ENCODE data around the gene CLDN6.

The CLDN6 gene

DNA sequence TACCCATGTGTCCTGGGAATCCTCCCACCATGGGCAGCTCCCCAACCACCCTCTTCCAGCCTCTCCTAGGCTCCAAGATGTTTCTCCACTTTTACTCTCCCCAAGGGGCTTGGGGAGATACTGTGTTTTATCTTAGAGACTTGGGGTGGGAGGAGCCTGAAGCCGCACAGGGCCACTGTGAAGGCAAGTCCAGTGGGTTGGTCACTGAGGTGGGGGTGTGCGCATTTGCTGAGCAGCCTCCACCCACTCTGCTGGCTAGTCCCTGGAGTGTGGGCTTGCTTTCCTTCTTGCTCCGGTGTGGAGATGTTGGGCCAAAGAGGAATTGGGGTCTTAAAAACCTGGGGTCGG, 9.3 kb downstream of the CLDN6 start:
- no peaks in the 10 kb centered on the region for H3K9me3 ChIP-seq (ENCODE audit: control insufficient read depth in 2 of 2, low read length in 2 of 2)
- H3K27me3 ChIP-seq (ENCODE audit: control insufficient read depth in 1 of 2, insufficient read depth in 2 of 2, low read length in 2 of 2): peaks cover 50 to 66% of the 10 kb centered on the region in 2 donors
- peaks cover 8% of the 10 kb centered on the region for H3K4me1 ChIP-seq (ENCODE audit: control insufficient read depth, insufficient read depth, low read length)
- H3K27ac ChIP-seq (ENCODE audit: low read length): no peak overlapping the region
- no peaks in the 10 kb centered on the region for H3K36me3 ChIP-seq (ENCODE audit: control insufficient read depth in 2 of 2, insufficient read depth in 2 of 2, low read length in 2 of 2)
- no peak overlapping the region for H3K4me3 ChIP-seq (ENCODE audit: low read length in 2 of 2)
- no peak overlapping the region for H3K9ac ChIP-seq (ENCODE audit: low read length in 2 of 2)

DNA sequence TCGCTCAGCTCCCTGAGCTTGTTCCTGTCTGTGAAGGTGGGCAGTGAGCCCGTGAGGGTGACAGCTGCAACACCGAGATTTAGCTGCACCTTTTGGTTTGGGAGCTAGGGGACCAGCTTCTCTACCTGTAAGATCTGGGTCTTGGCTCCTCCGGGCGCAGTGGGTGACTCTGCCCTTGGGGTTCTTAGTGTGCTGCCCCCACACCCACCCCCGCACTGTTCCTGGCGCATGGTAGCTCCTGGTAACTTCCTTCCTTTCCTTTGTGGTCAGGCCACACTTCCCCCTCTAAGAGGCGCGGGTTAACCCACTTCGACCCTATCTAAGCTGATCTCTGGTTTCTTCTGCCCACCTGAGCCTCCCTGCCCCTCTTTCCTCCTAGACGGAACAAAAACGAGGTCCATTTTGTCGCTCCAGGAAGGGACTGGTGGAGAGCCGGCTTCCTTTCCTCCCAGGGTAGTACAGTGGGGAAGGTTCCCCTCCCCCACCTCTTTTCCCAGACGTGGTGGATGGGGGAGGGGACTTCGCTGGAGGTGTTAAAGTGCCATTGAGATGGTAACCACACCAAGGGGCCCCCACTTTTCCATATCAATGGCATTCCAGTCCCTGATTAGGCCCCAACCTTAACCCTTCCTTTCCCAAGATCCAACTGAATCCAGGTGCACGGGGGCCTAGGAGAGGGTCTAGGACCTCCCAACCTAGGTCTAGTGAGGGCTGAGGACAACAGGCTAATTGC, 9.9 kb downstream of the CLDN6 start:
- H3K36me3 ChIP-seq (ENCODE audit: control insufficient read depth in 2 of 2, insufficient read depth in 2 of 2, low read length in 2 of 2): no peaks in the 10 kb centered on the region
- no peaks in the 10 kb centered on the region for H3K9me3 ChIP-seq (ENCODE audit: control insufficient read depth in 2 of 2, low read length in 2 of 2)
- no peak overlapping the region for H3K9ac ChIP-seq (ENCODE audit: low read length in 2 of 2)
- H3K27ac ChIP-seq (ENCODE audit: low read length): no peak overlapping the region
- H3K4me1 ChIP-seq (ENCODE audit: control insufficient read depth, insufficient read depth, low read length): peaks cover 10% of the 10 kb centered on the region
- H3K4me3 ChIP-seq (ENCODE audit: low read length in 2 of 2): no peak overlapping the region
- peaks cover 50 to 60% of the 10 kb centered on the region in 2 donors for H3K27me3 ChIP-seq (ENCODE audit: control insufficient read depth in 1 of 2, insufficient read depth in 2 of 2, low read length in 2 of 2)

DNA sequence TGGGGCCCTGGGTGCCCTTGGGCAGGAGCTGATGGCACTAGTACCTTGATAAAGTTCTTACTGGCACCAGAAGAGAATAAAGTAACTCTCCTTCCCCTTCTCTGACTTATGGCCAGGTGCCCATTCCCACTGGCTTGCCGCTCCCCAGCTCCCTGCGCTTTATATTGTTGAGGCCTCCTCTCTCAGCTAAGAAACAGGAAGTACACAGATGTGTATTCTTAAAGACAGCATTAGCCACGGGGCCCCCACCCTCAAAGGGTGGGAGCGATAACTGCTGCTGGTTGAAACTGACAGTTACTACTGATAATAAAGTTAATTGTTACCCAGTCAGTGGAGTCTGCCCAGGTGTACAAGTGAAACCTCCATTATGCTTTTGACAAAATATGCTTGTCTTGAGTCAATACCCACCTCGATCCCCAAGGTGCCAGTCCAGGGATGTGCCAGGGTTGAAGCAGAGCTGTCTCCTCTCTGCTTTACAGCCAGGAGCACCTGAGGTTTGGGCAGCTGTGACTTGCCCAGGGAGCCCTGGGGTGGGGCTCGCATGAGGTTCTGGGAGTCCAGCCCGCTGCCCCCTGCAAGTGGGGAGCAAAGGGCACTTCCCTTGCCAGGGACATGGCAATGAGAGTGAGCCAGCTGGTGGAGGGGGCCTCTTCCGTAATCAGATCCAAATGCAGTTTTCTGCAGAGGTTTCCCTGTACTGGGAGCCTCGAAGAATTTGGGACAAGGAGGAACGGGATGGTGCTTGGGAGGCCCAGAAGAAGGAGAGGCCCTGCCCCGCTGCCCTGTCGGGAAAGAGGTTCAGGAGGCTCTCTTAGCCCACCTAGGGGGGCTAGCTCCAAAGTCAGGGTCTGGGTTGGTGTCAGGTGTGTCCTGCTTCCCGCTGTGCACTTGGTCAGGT, 10.7 kb downstream of the CLDN6 start:
- Histone ChIP-seq H3K27me3 (ENCODE audit: control insufficient read depth in 1 of 2, insufficient read depth in 2 of 2, low read length in 2 of 2) (peaks cover 44 to 54% of the 10 kb centered on the region in 2 donors), H3K4me1 (ENCODE audit: control insufficient read depth, insufficient read depth, low read length) (peaks cover 10% of the 10 kb centered on the region), H3K9ac (ENCODE audit: low read length in 2 of 2) (no peak overlapping the region)

DNA sequence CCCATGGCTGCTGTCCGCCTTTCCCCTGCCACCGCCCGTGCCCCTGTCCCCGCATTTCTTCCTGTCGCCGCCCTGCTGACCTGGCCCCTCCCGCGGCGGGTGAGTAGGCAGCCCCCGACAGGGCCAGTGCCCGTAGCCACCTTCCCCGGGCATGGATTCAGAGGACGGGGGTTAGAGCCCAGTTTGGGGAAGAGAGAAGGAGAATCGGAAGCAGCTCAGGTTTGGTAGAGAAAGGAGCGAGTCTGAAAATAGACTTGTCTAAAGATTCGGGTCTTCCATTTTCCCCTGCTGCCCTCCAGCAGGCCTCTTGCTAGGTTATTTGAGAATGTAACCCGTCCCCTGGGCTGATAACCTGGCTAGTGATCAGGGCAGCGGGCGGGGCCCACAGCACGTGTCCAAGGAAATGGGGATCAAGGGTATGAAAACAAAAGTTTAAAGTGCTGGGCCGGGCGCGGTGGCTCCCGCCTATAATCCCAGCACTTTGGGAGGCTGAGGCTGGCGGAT, 13.2 kb downstream of the CLDN6 start:
- no peaks in the 10 kb centered on the region for H3K36me3 ChIP-seq (ENCODE audit: control insufficient read depth in 2 of 2, insufficient read depth in 2 of 2, low read length in 2 of 2)
- no peak overlapping the region for H3K27ac ChIP-seq (ENCODE audit: low read length)
- peaks cover 36 to 39% of the 10 kb centered on the region in 2 donors for H3K27me3 ChIP-seq (ENCODE audit: control insufficient read depth in 1 of 2, insufficient read depth in 2 of 2, low read length in 2 of 2)
- H3K9ac ChIP-seq (ENCODE audit: low read length in 2 of 2): no peak overlapping the region
- no peaks in the 10 kb centered on the region for H3K9me3 ChIP-seq (ENCODE audit: control insufficient read depth in 2 of 2, low read length in 2 of 2)
- H3K4me3 ChIP-seq (ENCODE audit: low read length in 2 of 2): peak overlapping the region in 1 of 2 donors; percentile 40
- peaks cover 10% of the 10 kb centered on the region for H3K4me1 ChIP-seq (ENCODE audit: control insufficient read depth, insufficient read depth, low read length)

More for the DNA sequence above, 10.7 kb downstream of the CLDN6 start:
- Histone ChIP-seq H3K4me3 (ENCODE audit: low read length in 2 of 2) (no peak overlapping the region), H3K27ac (ENCODE audit: low read length) (no peak overlapping the region), H3K9me3 (ENCODE audit: control insufficient read depth in 2 of 2, low read length in 2 of 2) (no peaks in the 10 kb centered on the region), H3K36me3 (ENCODE audit: control insufficient read depth in 2 of 2, insufficient read depth in 2 of 2, low read length in 2 of 2) (no peaks in the 10 kb centered on the region)

DNA sequence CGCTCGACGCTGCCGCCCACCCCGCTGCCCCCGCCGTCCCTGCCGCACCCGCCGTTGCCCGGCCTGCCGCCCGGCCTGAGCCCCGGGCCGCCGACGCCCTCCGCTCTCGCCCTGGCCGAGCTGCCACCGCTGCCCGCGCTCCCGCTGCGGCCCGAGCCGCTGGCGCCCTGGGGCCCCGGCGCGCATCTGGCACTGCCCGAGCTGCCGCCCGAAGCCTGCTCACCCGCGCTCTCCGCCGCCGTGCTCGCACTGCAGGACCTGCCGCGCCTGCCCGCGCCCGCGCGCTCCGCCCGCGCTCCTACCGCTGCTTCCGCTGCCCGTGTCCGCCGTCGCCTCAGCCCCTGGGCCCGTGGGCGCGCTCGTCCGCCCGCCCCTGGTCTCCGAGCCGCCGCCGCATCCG, 13.7 kb downstream of the CLDN6 start:
- H3K9me3 ChIP-seq (ENCODE audit: control insufficient read depth in 2 of 2, low read length in 2 of 2): no peaks in the 10 kb centered on the region
- peaks cover 10% of the 10 kb centered on the region for H3K4me1 ChIP-seq (ENCODE audit: control insufficient read depth, insufficient read depth, low read length)
- H3K27me3 ChIP-seq (ENCODE audit: control insufficient read depth in 1 of 2, insufficient read depth in 2 of 2, low read length in 2 of 2): peaks cover 34% of the 10 kb centered on the region in 2 donors
- no peak overlapping the region for H3K27ac ChIP-seq (ENCODE audit: low read length)
- H3K9ac ChIP-seq (ENCODE audit: low read length in 2 of 2): no peak overlapping the region
- no peaks in the 10 kb centered on the region for H3K36me3 ChIP-seq (ENCODE audit: control insufficient read depth in 2 of 2, insufficient read depth in 2 of 2, low read length in 2 of 2)
- H3K4me3 ChIP-seq (ENCODE audit: low read length in 2 of 2): no peak overlapping the region

DNA sequence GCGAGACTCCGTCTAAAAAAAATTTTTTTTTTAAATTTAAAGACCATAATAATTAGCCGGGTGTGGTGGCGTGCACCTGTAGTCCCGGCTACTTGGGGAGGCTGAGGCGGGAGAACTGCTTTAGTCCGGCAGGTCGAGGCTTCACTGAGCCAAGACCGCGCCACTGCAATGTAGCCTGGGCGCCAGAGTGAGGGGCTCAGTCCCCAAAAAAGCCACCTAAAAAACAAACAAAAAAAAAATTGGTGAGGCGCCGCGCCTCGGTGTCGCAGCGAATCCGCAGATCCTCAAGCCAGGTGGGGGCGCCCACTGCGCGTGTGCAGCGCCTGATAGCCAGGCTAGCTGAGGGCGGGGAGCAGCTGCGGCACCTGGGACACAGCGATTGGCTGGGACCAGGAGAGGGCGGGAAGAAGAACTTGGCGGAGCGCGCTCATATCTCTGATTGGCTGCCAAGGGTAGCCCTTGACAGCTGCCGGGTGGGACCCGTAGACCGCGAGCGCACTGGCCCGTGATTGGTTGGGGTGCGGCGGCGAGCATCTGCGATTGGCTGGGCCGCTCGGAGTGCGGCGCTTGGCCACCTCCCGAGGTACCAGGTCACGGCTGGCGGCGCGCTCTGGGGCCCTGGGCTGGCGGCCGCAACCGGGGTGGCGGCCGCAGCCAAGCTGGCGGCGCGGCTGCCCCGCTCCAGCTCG, 14.3 kb downstream of the CLDN6 start:
- no peak overlapping the region for H3K9ac ChIP-seq (ENCODE audit: low read length in 2 of 2)
- H3K36me3 ChIP-seq (ENCODE audit: control insufficient read depth in 2 of 2, insufficient read depth in 2 of 2, low read length in 2 of 2): no peaks in the 10 kb centered on the region
- peak overlapping the region in 1 of 2 donors; percentile 44 for H3K4me3 ChIP-seq (ENCODE audit: low read length in 2 of 2)
- peaks cover 10% of the 10 kb centered on the region for H3K4me1 ChIP-seq (ENCODE audit: control insufficient read depth, insufficient read depth, low read length)
- peaks cover 29 to 32% of the 10 kb centered on the region in 2 donors for H3K27me3 ChIP-seq (ENCODE audit: control insufficient read depth in 1 of 2, insufficient read depth in 2 of 2, low read length in 2 of 2)
- no peak overlapping the region for H3K27ac ChIP-seq (ENCODE audit: low read length)
- no peaks in the 10 kb centered on the region for H3K9me3 ChIP-seq (ENCODE audit: control insufficient read depth in 2 of 2, low read length in 2 of 2)

DNA sequence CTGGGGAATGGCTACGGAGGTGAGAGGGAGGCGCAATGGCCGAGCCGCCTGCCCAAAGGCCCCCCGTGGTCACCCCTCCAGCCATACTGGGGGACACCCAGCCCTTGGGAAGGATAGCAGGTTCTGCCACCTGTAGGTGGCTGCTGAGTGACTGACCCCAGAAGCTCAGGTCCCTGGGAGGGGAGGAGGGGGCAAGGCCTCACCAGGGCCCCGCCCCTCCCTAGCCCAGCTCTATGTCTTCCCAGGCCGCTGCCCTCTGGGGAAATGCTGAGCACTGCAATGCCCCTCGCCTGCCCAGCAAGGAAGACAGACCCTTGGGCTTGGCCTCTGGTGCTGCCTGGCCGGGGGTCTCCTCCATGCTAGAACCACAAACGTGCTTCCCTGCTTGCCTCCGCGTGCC, 16.7 kb downstream of the CLDN6 start:
- Histone ChIP-seq H3K27me3 (ENCODE audit: control insufficient read depth in 1 of 2, insufficient read depth in 2 of 2, low read length in 2 of 2) (peaks cover 10 to 11% of the 10 kb centered on the region in 2 donors), H3K4me3 (ENCODE audit: low read length in 2 of 2) (no peak overlapping the region), H3K9me3 (ENCODE audit: control insufficient read depth in 2 of 2, low read length in 2 of 2) (no peaks in the 10 kb centered on the region), H3K4me1 (ENCODE audit: control insufficient read depth, insufficient read depth, low read length) (peaks cover 7% of the 10 kb centered on the region), H3K9ac (ENCODE audit: low read length in 2 of 2) (no peak overlapping the region), H3K36me3 (ENCODE audit: control insufficient read depth in 2 of 2, insufficient read depth in 2 of 2, low read length in 2 of 2) (no peaks in the 10 kb centered on the region), H3K27ac (ENCODE audit: low read length) (no peak overlapping the region)

DNA sequence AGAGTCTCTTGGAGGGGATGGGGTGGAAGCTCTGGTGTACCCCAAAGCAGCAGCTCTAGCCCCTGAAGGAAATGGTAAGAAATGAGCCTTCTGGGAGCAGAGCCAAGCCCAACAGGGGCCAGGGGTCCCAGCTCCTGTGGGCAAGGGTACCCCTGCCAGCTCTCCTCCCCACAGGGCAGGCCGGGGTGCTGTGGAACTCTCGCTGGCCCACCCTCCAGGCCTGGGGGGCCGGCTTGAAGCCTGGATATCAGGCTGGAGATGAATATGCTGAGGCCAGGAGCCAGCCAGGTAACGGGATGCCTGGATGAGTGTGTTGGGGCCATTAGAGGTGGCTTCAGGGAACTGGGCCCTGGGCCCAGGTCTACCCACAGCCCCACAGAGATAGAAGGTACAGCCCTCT, 17.4 kb downstream of the CLDN6 start:
- Histone ChIP-seq H3K9ac (ENCODE audit: low read length in 2 of 2) (no peak overlapping the region), H3K27me3 (ENCODE audit: control insufficient read depth in 1 of 2, insufficient read depth in 2 of 2, low read length in 2 of 2) (peaks cover 4 to 8% of the 10 kb centered on the region in 2 donors), H3K36me3 (ENCODE audit: control insufficient read depth in 2 of 2, insufficient read depth in 2 of 2, low read length in 2 of 2) (no peaks in the 10 kb centered on the region), H3K4me3 (ENCODE audit: low read length in 2 of 2) (no peak overlapping the region), H3K9me3 (ENCODE audit: control insufficient read depth in 2 of 2, low read length in 2 of 2) (no peaks in the 10 kb centered on the region), H3K27ac (ENCODE audit: low read length) (no peak overlapping the region), H3K4me1 (ENCODE audit: control insufficient read depth, insufficient read depth, low read length) (peaks cover 7% of the 10 kb centered on the region)

DNA sequence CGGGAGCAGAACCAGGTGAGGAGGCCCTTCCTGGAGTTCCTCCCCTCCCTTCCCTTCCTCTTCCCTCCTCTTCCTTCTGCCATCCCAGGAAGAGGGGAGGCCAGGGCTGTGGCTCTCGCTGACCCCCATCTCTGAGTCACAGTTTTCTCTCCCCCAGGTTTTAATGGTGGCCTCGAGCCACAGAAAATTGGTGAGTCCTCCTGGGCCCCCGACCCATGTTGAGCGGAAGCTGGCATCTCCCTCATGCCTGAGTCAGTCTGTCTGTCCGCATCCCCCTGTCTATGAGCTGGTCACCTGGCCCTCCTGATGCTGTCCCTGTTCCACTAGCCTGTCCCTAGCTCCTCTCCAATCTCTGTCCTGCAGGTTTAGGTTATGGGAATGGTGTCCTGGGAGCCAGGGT, 18.1 kb downstream of the CLDN6 start:
- no peak overlapping the region for H3K9ac ChIP-seq (ENCODE audit: low read length in 2 of 2)
- H3K4me3 ChIP-seq (ENCODE audit: low read length in 2 of 2): no peak overlapping the region
- H3K27ac ChIP-seq (ENCODE audit: low read length): no peak overlapping the region
- no peaks in the 10 kb centered on the region for H3K9me3 ChIP-seq (ENCODE audit: control insufficient read depth in 2 of 2, low read length in 2 of 2)
- H3K4me1 ChIP-seq (ENCODE audit: control insufficient read depth, insufficient read depth, low read length): peaks cover 7% of the 10 kb centered on the region
- no peaks in the 10 kb centered on the region for H3K36me3 ChIP-seq (ENCODE audit: control insufficient read depth in 2 of 2, insufficient read depth in 2 of 2, low read length in 2 of 2)
- H3K27me3 ChIP-seq (ENCODE audit: control insufficient read depth in 1 of 2, insufficient read depth in 2 of 2, low read length in 2 of 2): peaks cover 2 to 7% of the 10 kb centered on the region in 2 donors

DNA sequence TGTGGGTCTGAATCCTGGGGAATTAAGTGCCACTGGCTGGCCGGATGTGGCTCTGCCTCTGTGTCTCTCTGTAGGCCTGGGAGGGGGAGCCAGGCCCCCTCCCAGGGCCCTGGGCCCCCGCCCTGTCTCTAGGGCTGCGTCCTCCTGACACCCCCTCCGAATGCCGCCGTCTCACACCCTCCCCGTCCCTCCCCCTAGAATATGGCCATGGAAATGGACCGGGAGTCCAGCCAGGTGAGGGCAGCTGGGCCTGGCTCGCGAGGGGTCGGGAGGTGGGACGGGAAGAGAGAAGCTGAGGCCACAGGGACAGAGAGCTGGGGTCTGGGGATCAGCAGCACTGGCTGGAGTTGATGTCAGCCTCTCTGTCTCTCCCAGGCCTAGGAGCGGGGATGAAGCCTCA, 21.7 kb downstream of the CLDN6 start:
- Histone ChIP-seq H3K4me1 (ENCODE audit: control insufficient read depth, insufficient read depth, low read length) (no peaks in the 10 kb centered on the region), H3K36me3 (ENCODE audit: control insufficient read depth in 2 of 2, insufficient read depth in 2 of 2, low read length in 2 of 2) (no peaks in the 10 kb centered on the region), H3K4me3 (ENCODE audit: low read length in 2 of 2) (no peak overlapping the region), H3K9ac (ENCODE audit: low read length in 2 of 2) (no peak overlapping the region), H3K27me3 (ENCODE audit: control insufficient read depth in 1 of 2, insufficient read depth in 2 of 2, low read length in 2 of 2) (peaks cover 0 to 3% of the 10 kb centered on the region in 2 donors), H3K27ac (ENCODE audit: low read length) (no peak overlapping the region), H3K9me3 (ENCODE audit: control insufficient read depth in 2 of 2, low read length in 2 of 2) (no peaks in the 10 kb centered on the region)
